CD14-positive monocyte (primary cell): ENCODE measurements around the gene CST11. TPM values are rescaled to one million over a fixed set of nuclear protein-coding genes. Genes with fewer than 3 reads are reported as not detected.

Experiments used
- DNase-seq, 3 donors: peaks; one replicate each; pipeline ENCODE4 v3.0.0-alpha.2; 2011 to 2022
- H2AFZ ChIP-seq: 2 replicates; pipeline ENCODE4 v1.6.0; 2012; ENCODE audit warnings: mild to moderate bottlenecking, low read depth, low read length, inconsistent platforms; ENCODE audit not compliant: insufficient read depth, poor library complexity, severe bottlenecking
- H3K27ac ChIP-seq, 2 donors: 1 replicate in 1 of 2; 2 replicates in 1 of 2; pipeline ENCODE4 v1.5.1; 2012 to 2013; ENCODE audit warnings: low read length in 2 of 2, control low read depth in 1 of 2, inconsistent platforms in 1 of 2, low read depth in 1 of 2, mild to moderate bottlenecking in 1 of 2
- H3K27me3 ChIP-seq, 2 donors: one replicate each; pipeline versions ENCODE4 v1.6.0 to v1.6.1; 2011 to 2013; ENCODE audit warnings: low read length in 2 of 2; ENCODE audit not compliant: control insufficient read depth in 2 of 2, insufficient read depth in 2 of 2
- H3K36me3 ChIP-seq, 2 donors: replicated peaks in 1 of 2; 1 replicate in 1 of 2; 2 replicates in 1 of 2; pipeline versions ENCODE4 v1.5.1 to v1.6.1; 2012 to 2013; ENCODE audit warnings: low read length in 2 of 2, control low read depth in 1 of 2, inconsistent platforms in 1 of 2, mild to moderate bottlenecking in 1 of 2; ENCODE audit not compliant: insufficient read depth in 2 of 2, control insufficient read depth in 1 of 2
- H3K4me1 ChIP-seq, 2 donors: 1 replicate in 1 of 2; 2 replicates in 1 of 2; pipeline versions ENCODE4 v1.5.1 to v1.6.1; 2012 to 2013; ENCODE audit warnings: low read length in 2 of 2, control low read depth in 1 of 2, inconsistent platforms in 1 of 2, mild to moderate bottlenecking in 1 of 2, moderate library complexity in 1 of 2; ENCODE audit not compliant: insufficient read depth in 2 of 2, control insufficient read depth in 1 of 2
- H3K4me2 ChIP-seq: replicated peaks from 2 replicates; pipeline ENCODE3; 2012; ENCODE audit warnings: low read length, moderate library complexity, mild to moderate bottlenecking; ENCODE audit not compliant: poor library complexity, severe bottlenecking; ENCODE audit errors: extremely low read depth
- H3K4me3 ChIP-seq, 3 experiments: fragments of 200-600 bp in 1 of 3; sonication (generic) in 1 of 3; replicated peaks in 1 of 3; 1 replicate in 2 of 3; 2 replicates in 1 of 3; pipeline ENCODE4 v1.5.1; 2011 to 2013; ENCODE audit warnings: low read length in 3 of 3, mild to moderate bottlenecking in 3 of 3, control low read depth in 2 of 3, low read depth in 2 of 3, inconsistent platforms in 1 of 3, moderate library complexity in 1 of 3
- H3K79me2 ChIP-seq: 2 replicates; pipeline ENCODE4 v1.6.0; 2012; ENCODE audit warnings: mild to moderate bottlenecking, control low read depth, inconsistent platforms, low read length, moderate library complexity; ENCODE audit not compliant: insufficient read depth
- H3K9ac ChIP-seq: 2 replicates; pipeline ENCODE4 v1.6.0; 2017; ENCODE audit warnings: low read length, mild to moderate bottlenecking; ENCODE audit not compliant: insufficient read depth, poor library complexity, severe bottlenecking
- H3K9me3 ChIP-seq, 2 donors: replicated peaks in 1 of 2; 1 replicate in 1 of 2; 2 replicates in 1 of 2; pipeline versions ENCODE4 v1.5.1 to v1.6.1; 2012 to 2013; ENCODE audit warnings: low read length in 2 of 2, control low read depth in 1 of 2; ENCODE audit not compliant: control insufficient read depth in 1 of 2, insufficient read depth in 1 of 2
- H4K20me1 ChIP-seq: 2 replicates; pipeline ENCODE4 v1.6.0; 2012; ENCODE audit warnings: mild to moderate bottlenecking, low read length, control low read depth, moderate library complexity; ENCODE audit not compliant: insufficient read depth
- H3K27ac Mint-ChIP-seq, 7 donors: one replicate each; pipeline ENCODE4 v1.8.0; 2020; ENCODE audit warnings: mild to moderate bottlenecking in 7 of 7, mixed read lengths in 7 of 7, moderate library complexity in 6 of 7, inconsistent platforms in 2 of 7
- H3K27me3 Mint-ChIP-seq, 3 donors: one replicate each; pipeline ENCODE4 v1.8.0; 2021 to 2022; ENCODE audit warnings: low read depth in 3 of 3, mild to moderate bottlenecking in 3 of 3, mixed read lengths in 3 of 3, moderate library complexity in 3 of 3, inconsistent platforms in 1 of 3
- H3K36me3 Mint-ChIP-seq, 2 donors: one replicate each; pipeline ENCODE4 v1.8.0; 2020; ENCODE audit warnings: mixed read lengths in 2 of 2, inconsistent platforms in 1 of 2, mild to moderate bottlenecking in 1 of 2
- H3K4me1 Mint-ChIP-seq: one replicate; pipeline ENCODE4 v1.8.0; 2020; ENCODE audit warnings: mild to moderate bottlenecking, mixed read lengths
- H3K4me3 Mint-ChIP-seq, 2 donors: one replicate each; pipeline ENCODE4 v1.8.0; 2020; ENCODE audit warnings: mild to moderate bottlenecking in 2 of 2, mixed read lengths in 2 of 2, moderate library complexity in 1 of 2
- H3K9me3 Mint-ChIP-seq, 7 donors: one replicate each; pipeline ENCODE4 v1.8.0; 2020 to 2022; ENCODE audit warnings: mixed read lengths in 7 of 7, mild to moderate bottlenecking in 6 of 7, moderate library complexity in 6 of 7, inconsistent platforms in 2 of 7
- CTCF ChIP-seq: fragments of 200-600 bp; IDR thresholded peaks from one replicate; pipeline ENCODE4 v1.8.0; 2022; ENCODE audit warnings: antibody characterized with exemption, mild to moderate bottlenecking
- WGBS: methylation state at CpG from one replicate; pipeline ENCODE4 v1.1.5; 2013; ENCODE audit warnings: missing lambda C conversion rate; ENCODE audit not compliant: insufficient coverage; 5-methylcytosine and 5-hydroxymethylcytosine counted together
- intact Hi-C, 2 donors: fragments of 100-400 bp; cut with micrococcal nuclease; formaldehyde crosslinking; loops; one replicate each; pipeline versions ENCODE4 v1.15.0 to v1.15.1; 2023
- polyA plus RNA-seq, 3 donors: library from polyadenylated mRNA; depleted of rRNA in 1 of 3; unstranded in 2 of 3; stranded (reverse) in 1 of 3; fragments of 300-500 nt in 2 of 3; fragments of >200 nt in 1 of 3; fragmentation: Illumina TruSeq in 2 of 3; gene quantifications; 1 replicate in 2 of 3; 2 replicates in 1 of 3; pipeline ENCODE4 v1.2.3, GENCODE V29; 2012 to 2021

Gene CST11
- polyA plus RNA-seq, 3 donors: not detected

GRCh38 chr20:23438661-23439060, 14.0 kb downstream of the CST11 start:
- no peaks in the 10 kb centered on the region for H3K4me1 ChIP-seq
- no peaks in the 10 kb centered on the region for H3K9me3 Mint-ChIP-seq
- no peaks in the 10 kb centered on the region for H3K27me3 ChIP-seq
- H2AFZ ChIP-seq: no peak overlapping the region
- no peak overlapping the region for H3K4me2 ChIP-seq
- H3K9me3 ChIP-seq: no peaks in the 10 kb centered on the region
- no peak overlapping the region for H3K27ac Mint-ChIP-seq
- no peaks in the 10 kb centered on the region for H3K36me3 Mint-ChIP-seq
- no peaks in the 10 kb centered on the region for H3K4me1 Mint-ChIP-seq
- H3K4me3 ChIP-seq: no peak overlapping the region
- 100% methylated on average over 1 of the region's 5 CpGs for WGBS
- H3K27me3 Mint-ChIP-seq: peaks cover 2 to 7% (median 4%) of the 10 kb centered on the region in 3 donors
- no peaks in the 10 kb centered on the region for H3K36me3 ChIP-seq
- TF ChIP-seq CTCF: no peak
- H4K20me1 ChIP-seq: no peaks in the 10 kb centered on the region
- no peak overlapping the region for H3K4me3 Mint-ChIP-seq
- intact Hi-C loops: no loop called here
- no peak for DNase-seq
- no peaks in the 10 kb centered on the region for H3K79me2 ChIP-seq
- H3K27ac ChIP-seq: no peak overlapping the region
- no peak overlapping the region for H3K9ac ChIP-seq

GRCh38 chr20:23437126-23437899, 15.4 kb downstream of the CST11 start:
- no peak overlapping the region for H3K27ac Mint-ChIP-seq
- Histone ChIP-seq H3K9me3 (no peaks in the 10 kb centered on the region), H3K79me2 (no peaks in the 10 kb centered on the region), H3K4me1 (no peaks in the 10 kb centered on the region), H3K4me2 (no peak overlapping the region), H3K27me3 (no peaks in the 10 kb centered on the region), H3K9ac (no peak overlapping the region), H3K27ac (no peak overlapping the region), H4K20me1 (no peaks in the 10 kb centered on the region), H3K36me3 (no peaks in the 10 kb centered on the region), H2AFZ (no peak overlapping the region), H3K4me3 (no peak overlapping the region)
- TF ChIP-seq CTCF: no peak
- intact Hi-C loops: no loop called here
- no peak for DNase-seq
- no peaks in the 10 kb centered on the region for H3K4me1 Mint-ChIP-seq
- no peaks in the 10 kb centered on the region for H3K9me3 Mint-ChIP-seq
- no peaks in the 10 kb centered on the region for H3K36me3 Mint-ChIP-seq
- 92% methylated on average over 4 of the region's 9 CpGs for WGBS
- peaks cover 2 to 6% (median 4%) of the 10 kb centered on the region in 3 donors for H3K27me3 Mint-ChIP-seq
- H3K4me3 Mint-ChIP-seq: no peak overlapping the region
